GM12878 (cell line): Measurements from ENCODE around the gene PEX1. TPM values are rescaled to one million over a fixed set of nuclear protein-coding genes. Genes with fewer than 3 reads are reported as not detected.

ENCODE experiments used
- ATAC-seq: fragments of 200-7000 bp; cut with Tn5 transposase; 3 replicates; pipeline ENCODE4 v1.9.1; 2020; ENCODE audit warnings: mild to moderate bottlenecking, moderate library complexity
- BruUV-seq: library from RNA; stranded (reverse); fragments of 400-500 nt; replicated peaks from 2 replicates; lab custom pipeline; 2021; lab: Mats Ljungman, UMichigan
- CTCF ChIA-PET: fragments of 300-600 bp; sonication (Branson Sonifier 250); formaldehyde crosslinking; extraction: SDS; loops from one replicate; lab custom pipeline; 2021; ENCODE audit warnings: inconsistent platforms; lab: Yijun Ruan, JAX
- POLR2A ChIA-PET: fragments of 350-600 bp; formaldehyde crosslinking; extraction: SDS; loops from one replicate; lab custom pipeline; 2021; ENCODE audit warnings: inconsistent platforms; lab: Charles Lee
- RAD21 ChIA-PET: fragments of 300-600 bp; sonication (Branson Sonifier 250); formaldehyde crosslinking; loops from one replicate; lab custom pipeline; 2023; ENCODE audit warnings: antibody characterized with exemption; ENCODE audit not compliant: unreplicated experiment; lab: Charles Lee
- SMC1A ChIA-PET: fragments of 300-600 bp; sonication (Branson Sonifier 250); formaldehyde crosslinking; loops from one replicate; lab custom pipeline; 2023; ENCODE audit not compliant: unreplicated experiment, uncharacterized antibody; lab: Charles Lee
- DNase-seq: peaks from one replicate; pipeline ENCODE4 v3.0.0-alpha.2; 2011; ENCODE audit warnings: low read depth, low spot score
- FAIRE-seq: peaks from 3 replicates; lab custom pipeline; 2011; peaks lifted over from hg19 to GRCh38; lab: Jason Lieb, UNC
- H2AFZ ChIP-seq: 2 replicates; pipeline ENCODE4 v1.6.0; 2011; ENCODE audit warnings: low read depth, low read length, control low read depth; ENCODE audit not compliant: control insufficient read depth
- H3K27ac ChIP-seq: 2 replicates; pipeline ENCODE4 v1.5.1; 2011; ENCODE audit warnings: control low read depth; ENCODE audit not compliant: control insufficient read depth, insufficient read depth
- H3K27me3 ChIP-seq, 2 experiments: replicated peaks in 1 of 2; 2 replicates each; pipeline versions ENCODE4 v1.6.0 to v1.6.1; 2011; ENCODE audit warnings: low read length in 1 of 2; ENCODE audit not compliant: control insufficient read depth in 2 of 2, insufficient read depth in 2 of 2
- H3K36me3 ChIP-seq, 2 experiments: 2 replicates each; pipeline ENCODE4 v1.5.1; 2011; ENCODE audit warnings: low read length in 1 of 2; ENCODE audit not compliant: control insufficient read depth in 2 of 2, insufficient read depth in 2 of 2
- H3K4me1 ChIP-seq: 2 replicates; pipeline ENCODE4 v1.6.1; 2011; ENCODE audit warnings: mild to moderate bottlenecking, low read length, moderate library complexity, mixed read lengths; ENCODE audit not compliant: control insufficient read depth, insufficient read depth
- H3K4me2 ChIP-seq: 2 replicates; pipeline ENCODE4 v1.6.0; 2011; ENCODE audit warnings: control low read depth; ENCODE audit not compliant: control insufficient read depth, insufficient read depth
- H3K4me3 ChIP-seq: fragments of 200-600 bp; sonication (generic); 2 replicates; pipeline ENCODE4 v1.5.1; 2016
- H3K79me2 ChIP-seq: 2 replicates; pipeline ENCODE4 v1.6.0; 2011; ENCODE audit warnings: low read length; ENCODE audit not compliant: control insufficient read depth, insufficient read depth
- H3K9ac ChIP-seq: 2 replicates; pipeline ENCODE4 v1.8.0; 2011; ENCODE audit warnings: low read length, control low read depth, mixed read lengths; ENCODE audit not compliant: control insufficient read depth, insufficient read depth
- H3K9me3 ChIP-seq: replicated peaks from 3 replicates; pipeline ENCODE4 v1.5.1; 2011; ENCODE audit warnings: mild to moderate bottlenecking, low read length; ENCODE audit not compliant: control insufficient read depth, insufficient read depth
- H4K20me1 ChIP-seq: 2 replicates; pipeline ENCODE4 v1.6.0; 2011; ENCODE audit not compliant: control insufficient read depth, insufficient read depth
- JUND ChIP-seq: IDR thresholded peaks from 2 replicates; pipeline ENCODE4 v1.6.1; 2012; ENCODE audit warnings: low read depth, mild to moderate bottlenecking, low read length, improper control_type of control experiment, moderate library complexity
- MTA3 ChIP-seq: IDR thresholded peaks from 2 replicates; pipeline ENCODE4 v1.6.1; 2012; ENCODE audit warnings: low read length, inconsistent platforms, borderline replicate concordance
- PML ChIP-seq: IDR thresholded peaks from 2 replicates; pipeline ENCODE4 v1.6.1; 2012; ENCODE audit warnings: low read length, inconsistent platforms
- SIN3A ChIP-seq: IDR thresholded peaks from 2 replicates; pipeline ENCODE4 v1.6.1; 2012; ENCODE audit warnings: low read depth, low read length, improper control_type of control experiment
- TCF7 ChIP-seq: IDR thresholded peaks from 2 replicates; pipeline ENCODE4 v1.6.1; 2014; ENCODE audit warnings: antibody characterized with exemption, borderline replicate concordance
- ZSCAN29 ChIP-seq: fragments of 450-650 bp; IDR thresholded peaks from 2 replicates; pipeline ENCODE4 v1.6.1; 2017; ENCODE audit warnings: mild to moderate bottlenecking, moderate library complexity
- WGBS: methylation state at CpG from one replicate; pipeline ENCODE4 v1.1.6; 2016; ENCODE audit warnings: low lambda C conversion rate; ENCODE audit not compliant: insufficient replicate concordance, insufficient coverage; ENCODE audit errors: missing lambda C conversion rate; 5-methylcytosine and 5-hydroxymethylcytosine counted together
- in situ Hi-C: fragments of 300-500 bp; cut with MboI; formaldehyde crosslinking; loops from 9 replicates; pipeline ENCODE4 v1.14.3; 2018; ENCODE audit warnings: mixed read lengths
- intact Hi-C: fragments of 100-400 bp; cut with micrococcal nuclease; formaldehyde crosslinking; loops from one replicate; pipeline ENCODE4 v1.14.2; 2022; ENCODE audit not compliant: unreplicated experiment
- polyA plus RNA-seq, 11 experiments: library from polyadenylated mRNA; depleted of rRNA in 4 of 11; unstranded in 6 of 11; stranded (reverse) in 5 of 11; fragments of >200 nt; fragmentation: Nextera tagmentation in 4 of 11; fragmentation: Illumina TruSeq in 1 of 11; extraction: Ambion mirVana in 4 of 11; extraction: Trizol in 1 of 11; gene quantifications; 1 replicate in 1 of 11; 2 replicates in 10 of 11; pipeline versions ENCODE4 v1.2.1 to v1.2.3, GENCODE V29; 2011 to 2016; ENCODE audit warnings: inconsistent platforms in 2 of 11, missing spikeins in 2 of 11, low read depth in 1 of 11
- total RNA-seq, 4 experiments: library from RNA; depleted of rRNA in 3 of 4; stranded (reverse); fragments of >200 nt in 3 of 4; fragmentation: Illumina TruSeq in 1 of 4; extraction: Trizol in 1 of 4; gene quantifications; 2 replicates each; pipeline versions ENCODE4 v1.2.1 to v1.2.3, GENCODE V29; 2013 to 2021
- TF ChIP-seq, protein P1 (sequence below): fragments of 450-650 bp; IDR thresholded peaks from 2 replicates; pipeline ENCODE4 v1.6.1; 2016; ENCODE audit warnings: mild to moderate bottlenecking
- TF ChIP-seq, protein P2 (sequence below): fragments of 450-650 bp; IDR thresholded peaks from 2 replicates; pipeline ENCODE4 v1.6.1; 2017; ENCODE audit warnings: mild to moderate bottlenecking, low read depth, inconsistent platforms; ENCODE audit not compliant: poor library complexity, severe bottlenecking
- TF ChIP-seq, protein P3 (sequence below), 3 experiments: IDR thresholded peaks in 2 of 3; conservative IDR thresholded peaks in 1 of 3; 2 replicates each; pipeline ENCODE4 v1.5.1; 2011; ENCODE audit warnings: low read depth in 3 of 3, low read length in 3 of 3, mild to moderate bottlenecking in 3 of 3, control low read depth in 2 of 3, moderate library complexity in 2 of 3, inconsistent platforms in 1 of 3, mixed read lengths in 1 of 3; ENCODE audit not compliant: control insufficient read depth in 2 of 3, insufficient read depth in 1 of 3; ENCODE audit errors: extremely low read depth in 1 of 3
- TF ChIP-seq, protein P4 (sequence below): fragments of 450-650 bp; IDR thresholded peaks from 2 replicates; pipeline ENCODE4 v1.6.1; 2016; ENCODE audit warnings: mild to moderate bottlenecking, moderate library complexity, borderline replicate concordance
- TF ChIP-seq, protein P5 (sequence below): IDR thresholded peaks from 2 replicates; pipeline ENCODE4 v1.6.1; 2012; ENCODE audit warnings: low read depth, low read length, improper control_type of control experiment

The PEX1 gene
- total and polyA plus RNA-seq, 10 of the 15 experiments (the other 5 are each of a cell fraction or from before 2014, with no cell fraction given): 6.7 to 22.9 (median 15.4) TPM

DNA sequence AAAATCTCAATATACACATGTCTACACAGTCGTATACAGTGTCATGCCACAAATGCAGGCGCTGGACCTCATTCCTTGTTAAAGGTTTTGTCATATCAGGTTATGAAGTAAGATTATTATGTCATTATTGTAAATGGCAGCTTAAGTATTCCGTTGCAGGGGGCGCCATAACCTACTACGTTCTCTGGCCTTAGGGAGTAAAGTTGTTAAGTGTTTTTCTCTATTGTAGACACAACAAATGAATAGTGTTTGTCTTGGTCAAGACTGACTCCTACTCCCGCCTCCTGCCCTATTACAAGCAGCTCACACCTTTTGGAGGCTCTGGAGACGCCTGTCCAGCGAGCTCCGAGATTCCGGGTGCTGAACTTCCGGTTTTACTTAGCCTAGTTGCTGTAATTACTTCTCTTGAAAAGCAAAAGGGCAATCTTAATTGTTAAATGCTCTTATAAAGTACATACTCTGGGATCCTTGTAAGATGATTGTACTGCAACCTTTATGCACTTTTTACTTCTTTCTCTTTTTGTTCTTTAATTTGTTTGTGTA is 80.0 kb downstream of the PEX1 start:
- no peaks in the 10 kb centered on the region for H3K4me1 ChIP-seq
- ChIA-PET SMC1A (interaction anchor here (1.0 to 3.0 kb wide), 11 partner anchors 13 to 618 kb away, joined by 3 to 22 read pairs (median 4); partner anchors contain the start of genes CYP51A1, ERVW-1 and LRRD1), CTCF (interaction anchor here (1.0 to 4.6 kb wide), 30 partner anchors 9 to 782 kb away, joined by 3 to 86 read pairs (median 6); partner anchors contain the start of genes ANKIB1, CYP51A1, KRIT1 and LRRD1), POLR2A (interaction anchor here (0.5 to 2.1 kb wide), 10 partner anchors 10 to 1739 kb away, joined by 3 to 5 read pairs (median 3); partner anchors contain the start of genes AKAP9, CYP51A1, PEX1 and RBM48), RAD21 (interaction anchor here (0.9 to 3.1 kb wide), 11 partner anchors 13 to 620 kb away, joined by 4 to 45 read pairs (median 8); partner anchors contain the start of genes AKAP9, ANKIB1, KRIT1 and LRRD1)
- ATAC-seq: peak; percentile 66
- no peaks in the 10 kb centered on the region for H3K27me3 ChIP-seq
- peak; percentile 48 for DNase-seq
- peak overlapping the region; percentile 92 for H3K4me3 ChIP-seq
- BruUV-seq: no TSS peak
- no peak for FAIRE-seq
- H3K9me3 ChIP-seq: no peaks in the 10 kb centered on the region
- peak overlapping the region; percentile 73 for H3K4me2 ChIP-seq
- H3K79me2 ChIP-seq: peaks cover 17% of the 10 kb centered on the region
- intact Hi-C loops: loop anchor here (2.0 to 10.0 kb wide), 5 partner anchors 201 to 573 kb away; partner anchors contain the start of genes AKAP9, ANKIB1, CYP51A1 and KRIT1
- H3K27ac ChIP-seq: peak overlapping the region; percentile 95
- H3K36me3 ChIP-seq: peaks cover 2 to 12% of the 10 kb centered on the region in 2 experiments; a peak in 3 of 4 replicates
- in situ Hi-C loops: loop anchor here (5.0 to 25.0 kb wide), 2 partner anchors 616 to 1361 kb away; no protein-coding TSS in a partner anchor
- no peaks in the 10 kb centered on the region for H4K20me1 ChIP-seq
- WGBS: under 1% methylated on average over 11 of the region's 11 CpGs
- peak overlapping the region; percentile 97 for H3K9ac ChIP-seq
- peak overlapping the region; percentile 96 for H2AFZ ChIP-seq
- peak; percentile 27; the same call in 1 of the 2 replicates for TF ChIP-seq PML
- TF ChIP-seq, protein P1, sequence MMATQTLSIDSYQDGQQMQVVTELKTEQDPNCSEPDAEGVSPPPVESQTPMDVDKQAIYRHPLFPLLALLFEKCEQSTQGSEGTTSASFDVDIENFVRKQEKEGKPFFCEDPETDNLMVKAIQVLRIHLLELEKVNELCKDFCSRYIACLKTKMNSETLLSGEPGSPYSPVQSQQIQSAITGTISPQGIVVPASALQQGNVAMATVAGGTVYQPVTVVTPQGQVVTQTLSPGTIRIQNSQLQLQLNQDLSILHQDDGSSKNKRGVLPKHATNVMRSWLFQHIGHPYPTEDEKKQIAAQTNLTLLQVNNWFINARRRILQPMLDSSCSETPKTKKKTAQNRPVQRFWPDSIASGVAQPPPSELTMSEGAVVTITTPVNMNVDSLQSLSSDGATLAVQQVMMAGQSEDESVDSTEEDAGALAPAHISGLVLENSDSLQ: peak; percentile 26; the same call in 1 of the 2 replicates
- TF ChIP-seq, protein P2, sequence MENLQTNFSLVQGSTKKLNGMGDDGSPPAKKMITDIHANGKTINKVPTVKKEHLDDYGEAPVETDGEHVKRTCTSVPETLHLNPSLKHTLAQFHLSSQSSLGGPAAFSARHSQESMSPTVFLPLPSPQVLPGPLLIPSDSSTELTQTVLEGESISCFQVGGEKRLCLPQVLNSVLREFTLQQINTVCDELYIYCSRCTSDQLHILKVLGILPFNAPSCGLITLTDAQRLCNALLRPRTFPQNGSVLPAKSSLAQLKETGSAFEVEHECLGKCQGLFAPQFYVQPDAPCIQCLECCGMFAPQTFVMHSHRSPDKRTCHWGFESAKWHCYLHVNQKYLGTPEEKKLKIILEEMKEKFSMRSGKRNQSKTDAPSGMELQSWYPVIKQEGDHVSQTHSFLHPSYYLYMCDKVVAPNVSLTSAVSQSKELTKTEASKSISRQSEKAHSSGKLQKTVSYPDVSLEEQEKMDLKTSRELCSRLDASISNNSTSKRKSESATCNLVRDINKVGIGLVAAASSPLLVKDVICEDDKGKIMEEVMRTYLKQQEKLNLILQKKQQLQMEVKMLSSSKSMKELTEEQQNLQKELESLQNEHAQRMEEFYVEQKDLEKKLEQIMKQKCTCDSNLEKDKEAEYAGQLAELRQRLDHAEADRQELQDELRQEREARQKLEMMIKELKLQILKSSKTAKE: peak; percentile 46
- TF ChIP-seq, protein P3, sequence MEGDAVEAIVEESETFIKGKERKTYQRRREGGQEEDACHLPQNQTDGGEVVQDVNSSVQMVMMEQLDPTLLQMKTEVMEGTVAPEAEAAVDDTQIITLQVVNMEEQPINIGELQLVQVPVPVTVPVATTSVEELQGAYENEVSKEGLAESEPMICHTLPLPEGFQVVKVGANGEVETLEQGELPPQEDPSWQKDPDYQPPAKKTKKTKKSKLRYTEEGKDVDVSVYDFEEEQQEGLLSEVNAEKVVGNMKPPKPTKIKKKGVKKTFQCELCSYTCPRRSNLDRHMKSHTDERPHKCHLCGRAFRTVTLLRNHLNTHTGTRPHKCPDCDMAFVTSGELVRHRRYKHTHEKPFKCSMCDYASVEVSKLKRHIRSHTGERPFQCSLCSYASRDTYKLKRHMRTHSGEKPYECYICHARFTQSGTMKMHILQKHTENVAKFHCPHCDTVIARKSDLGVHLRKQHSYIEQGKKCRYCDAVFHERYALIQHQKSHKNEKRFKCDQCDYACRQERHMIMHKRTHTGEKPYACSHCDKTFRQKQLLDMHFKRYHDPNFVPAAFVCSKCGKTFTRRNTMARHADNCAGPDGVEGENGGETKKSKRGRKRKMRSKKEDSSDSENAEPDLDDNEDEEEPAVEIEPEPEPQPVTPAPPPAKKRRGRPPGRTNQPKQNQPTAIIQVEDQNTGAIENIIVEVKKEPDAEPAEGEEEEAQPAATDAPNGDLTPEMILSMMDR (IDR thresholded peaks at IDR 0.05 in 2 of 3, conservative IDR thresholded peaks at IDR 0.05 in 1 of 3; ENCODE audit: control insufficient read depth in 2 of 3, extremely low read depth in 1 of 3, insufficient read depth in 1 of 3, low read depth in 3 of 3, low read length in 3 of 3): peak; percentile 37 to 55 (median 45)
- 0 out of 2 replicates have a peak, but pooled peaks have one; percentile 23 for TF ChIP-seq SIN3A
- TF ChIP-seq, protein P4, sequence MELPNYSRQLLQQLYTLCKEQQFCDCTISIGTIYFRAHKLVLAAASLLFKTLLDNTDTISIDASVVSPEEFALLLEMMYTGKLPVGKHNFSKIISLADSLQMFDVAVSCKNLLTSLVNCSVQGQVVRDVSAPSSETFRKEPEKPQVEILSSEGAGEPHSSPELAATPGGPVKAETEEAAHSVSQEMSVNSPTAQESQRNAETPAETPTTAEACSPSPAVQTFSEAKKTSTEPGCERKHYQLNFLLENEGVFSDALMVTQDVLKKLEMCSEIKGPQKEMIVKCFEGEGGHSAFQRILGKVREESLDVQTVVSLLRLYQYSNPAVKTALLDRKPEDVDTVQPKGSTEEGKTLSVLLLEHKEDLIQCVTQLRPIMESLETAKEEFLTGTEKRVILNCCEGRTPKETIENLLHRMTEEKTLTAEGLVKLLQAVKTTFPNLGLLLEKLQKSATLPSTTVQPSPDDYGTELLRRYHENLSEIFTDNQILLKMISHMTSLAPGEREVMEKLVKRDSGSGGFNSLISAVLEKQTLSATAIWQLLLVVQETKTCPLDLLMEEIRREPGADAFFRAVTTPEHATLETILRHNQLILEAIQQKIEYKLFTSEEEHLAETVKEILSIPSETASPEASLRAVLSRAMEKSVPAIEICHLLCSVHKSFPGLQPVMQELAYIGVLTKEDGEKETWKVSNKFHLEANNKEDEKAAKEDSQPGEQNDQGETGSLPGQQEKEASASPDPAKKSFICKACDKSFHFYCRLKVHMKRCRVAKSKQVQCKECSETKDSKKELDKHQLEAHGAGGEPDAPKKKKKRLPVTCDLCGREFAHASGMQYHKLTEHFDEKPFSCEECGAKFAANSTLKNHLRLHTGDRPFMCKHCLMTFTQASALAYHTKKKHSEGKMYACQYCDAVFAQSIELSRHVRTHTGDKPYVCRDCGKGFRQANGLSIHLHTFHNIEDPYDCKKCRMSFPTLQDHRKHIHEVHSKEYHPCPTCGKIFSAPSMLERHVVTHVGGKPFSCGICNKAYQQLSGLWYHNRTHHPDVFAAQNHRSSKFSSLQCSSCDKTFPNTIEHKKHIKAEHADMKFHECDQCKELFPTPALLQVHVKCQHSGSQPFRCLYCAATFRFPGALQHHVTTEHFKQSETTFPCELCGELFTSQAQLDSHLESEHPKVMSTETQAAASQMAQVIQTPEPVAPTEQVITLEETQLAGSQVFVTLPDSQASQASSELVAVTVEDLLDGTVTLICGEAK: peak; percentile 69; the same call in 1 of the 2 replicates
- TF ChIP-seq JUND: no peak
- no peak for TF ChIP-seq TCF7
- TF ChIP-seq ZSCAN29: peak; percentile 90
- TF ChIP-seq MTA3: peak; percentile 77; the same call in 1 of the 2 replicates
- TF ChIP-seq, protein P5, sequence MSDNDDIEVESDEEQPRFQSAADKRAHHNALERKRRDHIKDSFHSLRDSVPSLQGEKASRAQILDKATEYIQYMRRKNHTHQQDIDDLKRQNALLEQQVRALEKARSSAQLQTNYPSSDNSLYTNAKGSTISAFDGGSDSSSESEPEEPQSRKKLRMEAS: no peak
